ENCODE data around the gene SPECC1L. TPM values are rescaled to one million over a fixed set of nuclear protein-coding genes. Genes with fewer than 3 reads are reported as not detected.
A peak's percentile ranks its signal among the peaks of the same experiment; 100 is the strongest.

Gene SPECC1L
- total and polyA plus RNA-seq, 10 of the 15 experiments (the other 5 are each of a cell fraction or from before 2014, with no cell fraction given), result 1.9 to 40.6 (median 19.1) TPM

DNA sequence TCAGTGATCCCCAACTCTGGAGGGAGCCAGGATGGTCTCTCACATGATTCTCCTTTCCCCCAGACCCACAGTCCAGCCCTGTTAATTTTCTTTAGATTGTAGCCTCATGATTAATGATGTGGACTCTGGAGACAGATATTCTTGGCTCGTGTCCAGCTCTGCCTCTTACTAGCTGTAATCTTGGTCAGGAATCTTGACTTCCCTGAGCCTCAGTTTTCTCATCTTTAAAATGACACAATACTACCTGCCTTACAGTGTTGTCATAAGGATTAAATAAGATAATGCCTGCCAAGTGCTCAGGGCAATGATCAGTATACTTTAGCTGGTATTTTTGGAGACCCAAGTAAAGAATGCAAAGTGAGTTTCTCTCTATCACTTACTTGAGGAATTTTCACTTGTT lies 60.0 kb downstream of the SPECC1L start (continued):
- no peak for TF ChIP-seq MXI1 (IDR thresholded peaks at IDR 0.05; ENCODE audit: low read depth, low read length)
- TF ChIP-seq E2F8 (IDR thresholded peaks at IDR 0.05; ENCODE audit: low read depth, partially characterized antibody), result no peak
- TF ChIP-seq MEF2B (IDR thresholded peaks at IDR 0.05; ENCODE audit: partially characterized antibody, poor library complexity, severe bottlenecking), result no peak
- no peak for TF ChIP-seq YBX1 (IDR thresholded peaks at IDR 0.05)

DNA sequence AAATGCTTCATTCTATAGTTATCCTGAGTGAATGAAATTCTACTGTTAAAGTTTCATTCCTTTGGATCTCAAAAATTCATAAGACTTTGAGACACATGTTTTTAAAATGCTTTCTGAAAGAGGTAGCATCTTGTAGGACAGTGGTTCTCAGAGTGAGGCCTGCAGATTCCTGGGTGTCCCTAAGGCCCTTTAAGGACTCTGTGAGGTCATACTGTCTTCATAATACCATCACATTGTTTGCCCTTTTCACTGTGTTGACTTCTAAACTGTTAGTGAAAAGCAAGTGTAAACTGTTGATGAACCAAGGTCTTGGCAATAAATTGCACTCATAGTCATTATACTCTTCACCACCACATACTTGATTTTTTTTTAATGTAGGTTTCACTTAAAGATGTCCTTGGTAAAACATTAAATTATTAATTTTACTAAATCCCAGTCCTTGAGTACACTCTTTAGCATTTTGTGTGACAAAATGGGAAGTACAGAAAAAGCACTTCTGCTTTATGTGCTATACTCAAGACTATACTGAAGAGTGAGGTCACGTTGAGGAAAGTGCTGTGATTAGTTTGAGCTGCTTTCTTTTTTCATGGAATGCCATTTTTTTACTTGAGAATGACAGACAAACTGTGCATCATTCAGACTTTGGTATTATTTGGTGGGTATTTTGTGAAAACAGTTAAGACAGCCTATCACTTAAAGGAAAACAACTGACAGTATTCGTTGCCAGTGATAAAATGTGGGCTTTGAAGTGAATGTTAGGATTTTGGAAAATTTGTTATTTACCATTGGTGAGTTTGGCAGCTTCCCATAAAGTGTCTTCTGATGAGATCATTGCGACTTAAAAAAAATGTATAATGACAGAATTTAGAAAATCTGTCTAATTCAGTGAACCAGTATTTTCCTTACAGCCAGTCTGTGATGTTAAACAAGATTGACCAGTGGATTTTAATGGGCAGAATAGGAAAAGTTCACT lies 61.1 kb downstream of the SPECC1L start:
- Histone ChIP-seq H3K4me1 (ENCODE audit: control insufficient read depth, insufficient read depth, low read length) (no peaks in the 10 kb centered on the region), H4K20me1 (ENCODE audit: control insufficient read depth, insufficient read depth) (no peaks in the 10 kb centered on the region), H3K9me3 (replicated peaks; ENCODE audit: control insufficient read depth, insufficient read depth, low read length) (no peaks in the 10 kb centered on the region), H3K27ac (ENCODE audit: control insufficient read depth, insufficient read depth) (no peak overlapping the region), H3K79me2 (ENCODE audit: control insufficient read depth, insufficient read depth, low read length) (no peaks in the 10 kb centered on the region; the same call in 1 of the 2 replicates), H3K36me3 (ENCODE audit: control insufficient read depth in 2 of 2, insufficient read depth in 2 of 2, low read length in 1 of 2) (peaks cover 10 to 11% of the 10 kb centered on the region in 2 experiments; a peak in 3 of 4 replicates), H3K4me3 (no peak overlapping the region), H3K9ac (ENCODE audit: control insufficient read depth, insufficient read depth, low read length) (no peak overlapping the region), H3K27me3 (replicated peaks in 1 of 2; ENCODE audit: control insufficient read depth in 2 of 2, insufficient read depth in 2 of 2, low read length in 1 of 2) (no peaks in the 10 kb centered on the region), H3K4me2 (ENCODE audit: control insufficient read depth, insufficient read depth) (no peak overlapping the region), H2AFZ (ENCODE audit: control insufficient read depth, low read depth, low read length) (no peak overlapping the region)
- in situ Hi-C loops (cut with MboI), result no loop called here
- no TSS peak for BruUV-seq (replicated peaks)
- ChIA-PET POLR2A (no interaction called here), SMC1A (ENCODE audit: uncharacterized antibody, unreplicated experiment) (interaction anchor here (0.6 to 1.6 kb wide), 8 partner anchors 8 to 192 kb away, joined by 3 to 6 read pairs (median 3); no protein-coding TSS in a partner anchor), CTCF (interaction anchor here (1.0 to 2.4 kb wide), 5 partner anchors 9 to 227 kb away, joined by 3 to 8 read pairs (median 3); no protein-coding TSS in a partner anchor), RAD21 (ENCODE audit: unreplicated experiment) (no interaction called here)
- FAIRE-seq (no peak), DNase-seq (ENCODE audit: low read depth, low spot score) (no peak), ATAC-seq (no peak)
- intact Hi-C loops (cut with micrococcal nuclease; ENCODE audit: unreplicated experiment), result no loop called here
- WGBS (ENCODE audit: insufficient coverage, insufficient replicate concordance, low lambda C conversion rate, missing lambda C conversion rate), result 66% methylated on average over 3 of the region's 3 CpGs
- TF ChIP-seq, protein P1, sequence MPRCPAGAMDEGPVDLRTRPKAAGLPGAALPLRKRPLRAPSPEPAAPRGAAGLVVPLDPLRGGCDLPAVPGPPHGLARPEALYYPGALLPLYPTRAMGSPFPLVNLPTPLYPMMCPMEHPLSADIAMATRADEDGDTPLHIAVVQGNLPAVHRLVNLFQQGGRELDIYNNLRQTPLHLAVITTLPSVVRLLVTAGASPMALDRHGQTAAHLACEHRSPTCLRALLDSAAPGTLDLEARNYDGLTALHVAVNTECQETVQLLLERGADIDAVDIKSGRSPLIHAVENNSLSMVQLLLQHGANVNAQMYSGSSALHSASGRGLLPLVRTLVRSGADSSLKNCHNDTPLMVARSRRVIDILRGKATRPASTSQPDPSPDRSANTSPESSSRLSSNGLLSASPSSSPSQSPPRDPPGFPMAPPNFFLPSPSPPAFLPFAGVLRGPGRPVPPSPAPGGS (IDR thresholded peaks at IDR 0.05; ENCODE audit: borderline replicate concordance, insufficient read depth, low read depth, low read length, poor library complexity, severe bottlenecking), result no peak
- TF ChIP-seq NR2C2 (IDR thresholded peaks at IDR 0.05; ENCODE audit: borderline replicate concordance, control insufficient read depth, insufficient read length, low read depth), result no peak
- no peak for TF ChIP-seq SKIL (IDR thresholded peaks at IDR 0.05; ENCODE audit: low read depth, poor library complexity, severe bottlenecking)
- TF ChIP-seq, protein P2, sequence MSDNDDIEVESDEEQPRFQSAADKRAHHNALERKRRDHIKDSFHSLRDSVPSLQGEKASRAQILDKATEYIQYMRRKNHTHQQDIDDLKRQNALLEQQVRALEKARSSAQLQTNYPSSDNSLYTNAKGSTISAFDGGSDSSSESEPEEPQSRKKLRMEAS (IDR thresholded peaks at IDR 0.05; ENCODE audit: low read depth, low read length), result no peak
- TF ChIP-seq IKZF2 (IDR thresholded peaks at IDR 0.05), result no peak
- TF ChIP-seq SPI1 (IDR thresholded peaks at IDR 0.05; ENCODE audit: borderline replicate concordance, insufficient read depth, low read depth, low read length), result peak; percentile 60; the same call in 1 of the 2 replicates
- TF ChIP-seq, protein P3, sequence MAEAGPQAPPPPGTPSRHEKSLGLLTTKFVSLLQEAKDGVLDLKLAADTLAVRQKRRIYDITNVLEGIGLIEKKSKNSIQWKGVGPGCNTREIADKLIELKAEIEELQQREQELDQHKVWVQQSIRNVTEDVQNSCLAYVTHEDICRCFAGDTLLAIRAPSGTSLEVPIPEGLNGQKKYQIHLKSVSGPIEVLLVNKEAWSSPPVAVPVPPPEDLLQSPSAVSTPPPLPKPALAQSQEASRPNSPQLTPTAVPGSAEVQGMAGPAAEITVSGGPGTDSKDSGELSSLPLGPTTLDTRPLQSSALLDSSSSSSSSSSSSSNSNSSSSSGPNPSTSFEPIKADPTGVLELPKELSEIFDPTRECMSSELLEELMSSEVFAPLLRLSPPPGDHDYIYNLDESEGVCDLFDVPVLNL (IDR thresholded peaks at IDR 0.05; ENCODE audit: low read depth, low read length), result no peak
